GM12878 (cell line): ENCODE data around the gene FERMT1. TPM values are rescaled to one million over a fixed set of nuclear protein-coding genes. Genes with fewer than 3 reads are reported as not detected.

ENCODE experiments used
- ATAC-seq: fragments of 200-7000 bp; cut with Tn5 transposase; 3 replicates; pipeline ENCODE4 v1.9.1; 2020; ENCODE audit warnings: mild to moderate bottlenecking, moderate library complexity
- BruUV-seq: library from RNA; stranded (reverse); fragments of 400-500 nt; replicated peaks from 2 replicates; lab custom pipeline; 2021; lab: Mats Ljungman, UMichigan
- CTCF ChIA-PET: fragments of 300-600 bp; sonication (Branson Sonifier 250); formaldehyde crosslinking; extraction: SDS; loops from one replicate; lab custom pipeline; 2021; ENCODE audit warnings: inconsistent platforms; lab: Yijun Ruan, JAX
- POLR2A ChIA-PET: fragments of 350-600 bp; formaldehyde crosslinking; extraction: SDS; loops from one replicate; lab custom pipeline; 2021; ENCODE audit warnings: inconsistent platforms; lab: Charles Lee
- RAD21 ChIA-PET: fragments of 300-600 bp; sonication (Branson Sonifier 250); formaldehyde crosslinking; loops from one replicate; lab custom pipeline; 2023; ENCODE audit warnings: antibody characterized with exemption; ENCODE audit not compliant: unreplicated experiment; lab: Charles Lee
- SMC1A ChIA-PET: fragments of 300-600 bp; sonication (Branson Sonifier 250); formaldehyde crosslinking; loops from one replicate; lab custom pipeline; 2023; ENCODE audit not compliant: unreplicated experiment, uncharacterized antibody; lab: Charles Lee
- DNase-seq: peaks from one replicate; pipeline ENCODE4 v3.0.0-alpha.2; 2011; ENCODE audit warnings: low read depth, low spot score
- FAIRE-seq: peaks from 3 replicates; lab custom pipeline; 2011; peaks lifted over from hg19 to GRCh38; lab: Jason Lieb, UNC
- H2AFZ ChIP-seq: 2 replicates; pipeline ENCODE4 v1.6.0; 2011; ENCODE audit warnings: low read depth, low read length, control low read depth; ENCODE audit not compliant: control insufficient read depth
- H3K27ac ChIP-seq: 2 replicates; pipeline ENCODE4 v1.5.1; 2011; ENCODE audit warnings: control low read depth; ENCODE audit not compliant: control insufficient read depth, insufficient read depth
- H3K27me3 ChIP-seq, 2 experiments: replicated peaks in 1 of 2; 2 replicates each; pipeline versions ENCODE4 v1.6.0 to v1.6.1; 2011; ENCODE audit warnings: low read length in 1 of 2; ENCODE audit not compliant: control insufficient read depth in 2 of 2, insufficient read depth in 2 of 2
- H3K36me3 ChIP-seq, 2 experiments: 2 replicates each; pipeline ENCODE4 v1.5.1; 2011; ENCODE audit warnings: low read length in 1 of 2; ENCODE audit not compliant: control insufficient read depth in 2 of 2, insufficient read depth in 2 of 2
- H3K4me1 ChIP-seq: 2 replicates; pipeline ENCODE4 v1.6.1; 2011; ENCODE audit warnings: mild to moderate bottlenecking, low read length, moderate library complexity, mixed read lengths; ENCODE audit not compliant: control insufficient read depth, insufficient read depth
- H3K4me2 ChIP-seq: 2 replicates; pipeline ENCODE4 v1.6.0; 2011; ENCODE audit warnings: control low read depth; ENCODE audit not compliant: control insufficient read depth, insufficient read depth
- H3K4me3 ChIP-seq: fragments of 200-600 bp; sonication (generic); 2 replicates; pipeline ENCODE4 v1.5.1; 2016
- H3K79me2 ChIP-seq: 2 replicates; pipeline ENCODE4 v1.6.0; 2011; ENCODE audit warnings: low read length; ENCODE audit not compliant: control insufficient read depth, insufficient read depth
- H3K9ac ChIP-seq: 2 replicates; pipeline ENCODE4 v1.8.0; 2011; ENCODE audit warnings: low read length, control low read depth, mixed read lengths; ENCODE audit not compliant: control insufficient read depth, insufficient read depth
- H3K9me3 ChIP-seq: replicated peaks from 3 replicates; pipeline ENCODE4 v1.5.1; 2011; ENCODE audit warnings: mild to moderate bottlenecking, low read length; ENCODE audit not compliant: control insufficient read depth, insufficient read depth
- H4K20me1 ChIP-seq: 2 replicates; pipeline ENCODE4 v1.6.0; 2011; ENCODE audit not compliant: control insufficient read depth, insufficient read depth
- CEBPB ChIP-seq, 2 experiments: fragments of 150-350 bp in 1 of 2; IDR thresholded peaks; 2 replicates each; pipeline ENCODE4 v1.6.1; 2012 to 2014; ENCODE audit warnings: low read depth in 2 of 2, low read length in 2 of 2, borderline replicate concordance in 1 of 2, inconsistent platforms in 1 of 2
- HSF1 ChIP-seq: fragments of 150-350 bp; IDR thresholded peaks from 2 replicates; pipeline ENCODE4 v1.6.1; 2014; ENCODE audit warnings: mild to moderate bottlenecking, low read depth, low read length
- JUND ChIP-seq: IDR thresholded peaks from 2 replicates; pipeline ENCODE4 v1.6.1; 2012; ENCODE audit warnings: low read depth, mild to moderate bottlenecking, low read length, improper control_type of control experiment, moderate library complexity
- LARP7 ChIP-seq: fragments of 450-650 bp; IDR thresholded peaks from 2 replicates; pipeline ENCODE4 v1.6.1; 2017; ENCODE audit warnings: mild to moderate bottlenecking
- MXI1 ChIP-seq: fragments of 150-350 bp; IDR thresholded peaks from 2 replicates; pipeline ENCODE4 v1.6.1; 2011; ENCODE audit warnings: low read depth, mild to moderate bottlenecking, inconsistent platforms, low read length, improper control_type of control experiment
- TBL1XR1 ChIP-seq: IDR thresholded peaks from 2 replicates; pipeline ENCODE4 v1.6.1; 2012; ENCODE audit warnings: low read depth, low read length, improper control_type of control experiment
- TCF3 ChIP-seq: IDR thresholded peaks from 2 replicates; pipeline ENCODE4 v1.6.1; 2012; ENCODE audit warnings: low read depth, mild to moderate bottlenecking, low read length, borderline replicate concordance; ENCODE audit not compliant: insufficient read depth
- YY1 ChIP-seq: IDR thresholded peaks from 2 replicates; pipeline ENCODE4 v1.6.1; 2011; ENCODE audit warnings: low read depth, mild to moderate bottlenecking, low read length
- ZBTB11 ChIP-seq: fragments of 450-650 bp; formaldehyde crosslinking; IDR thresholded peaks from 2 replicates; pipeline ENCODE4 v1.5.0; 2022; ENCODE audit warnings: mild to moderate bottlenecking, missing genetic modification characterization
- in situ Hi-C: fragments of 300-500 bp; cut with MboI; formaldehyde crosslinking; loops from 9 replicates; pipeline ENCODE4 v1.14.3; 2018; ENCODE audit warnings: mixed read lengths
- intact Hi-C: fragments of 100-400 bp; cut with micrococcal nuclease; formaldehyde crosslinking; loops from one replicate; pipeline ENCODE4 v1.14.2; 2022; ENCODE audit not compliant: unreplicated experiment
- polyA plus RNA-seq, 11 experiments: library from polyadenylated mRNA; depleted of rRNA in 4 of 11; unstranded in 6 of 11; stranded (reverse) in 5 of 11; fragments of >200 nt; fragmentation: Nextera tagmentation in 4 of 11; fragmentation: Illumina TruSeq in 1 of 11; extraction: Ambion mirVana in 4 of 11; extraction: Trizol in 1 of 11; gene quantifications; 1 replicate in 1 of 11; 2 replicates in 10 of 11; pipeline versions ENCODE4 v1.2.1 to v1.2.3, GENCODE V29; 2011 to 2016; ENCODE audit warnings: inconsistent platforms in 2 of 11, missing spikeins in 2 of 11, low read depth in 1 of 11
- total RNA-seq, 4 experiments: library from RNA; depleted of rRNA in 3 of 4; stranded (reverse); fragments of >200 nt in 3 of 4; fragmentation: Illumina TruSeq in 1 of 4; extraction: Trizol in 1 of 4; gene quantifications; 2 replicates each; pipeline versions ENCODE4 v1.2.1 to v1.2.3, GENCODE V29; 2013 to 2021

The FERMT1 gene
- total and polyA plus RNA-seq, 10 of the 15 experiments (the other 5 are each of a cell fraction or from before 2014, with no cell fraction given): 0.04 to 3.1 (median 0.45) TPM

- Histone ChIP-seq H3K9me3 (no peaks in the 10 kb centered on the region), H2AFZ (no peak overlapping the region), H3K79me2 (no peaks in the 10 kb centered on the region), H3K4me3 (no peak overlapping the region), H3K36me3 (no peaks in the 10 kb centered on the region), H3K27ac (no peak overlapping the region), H4K20me1 (no peaks in the 10 kb centered on the region), H3K4me1 (no peaks in the 10 kb centered on the region), H3K27me3 (no peaks in the 10 kb centered on the region), H3K4me2 (no peak overlapping the region), H3K9ac (no peak overlapping the region)
- CTCF ChIA-PET: no interaction called here
- BruUV-seq: no TSS peak
- POLR2A ChIA-PET: no interaction called here
- FAIRE-seq (no peak), ATAC-seq (no peak), DNase-seq (no peak)
- intact Hi-C loops: no loop called here
- TF ChIP-seq TCF3: no peak
- TF ChIP-seq JUND: no peak
- RAD21 ChIA-PET: no interaction called here
- SMC1A ChIA-PET: interaction anchor here (0.5 kb wide), 1 partner anchor 443 kb away, joined by 5 read pairs; no protein-coding TSS in a partner anchor
- in situ Hi-C loops: no loop called here
These were observed 45.4 kb upstream of the FERMT1 start for GRCh38 chr20:6168204-6168603.

GRCh38 chr20:6165346-6165745 is 42.5 kb upstream of the FERMT1 start:
- BruUV-seq: no TSS peak
- Histone ChIP-seq H3K27me3 (no peaks in the 10 kb centered on the region; a peak in 1 of 4 replicates), H2AFZ (no peak overlapping the region), H4K20me1 (no peaks in the 10 kb centered on the region), H3K4me1 (no peaks in the 10 kb centered on the region), H3K9ac (no peak overlapping the region), H3K36me3 (no peaks in the 10 kb centered on the region), H3K9me3 (no peaks in the 10 kb centered on the region), H3K4me2 (no peak overlapping the region), H3K27ac (no peak overlapping the region), H3K4me3 (no peak overlapping the region), H3K79me2 (no peaks in the 10 kb centered on the region)
- in situ Hi-C loops: no loop called here
- FAIRE-seq (no peak), DNase-seq (no peak), ATAC-seq (no peak)
- intact Hi-C loops: no loop called here
- CTCF ChIA-PET: interaction anchor here (0.5 kb wide), 1 partner anchor 330 kb away, joined by 3 read pairs; no protein-coding TSS in a partner anchor
- POLR2A ChIA-PET: no interaction called here
- SMC1A ChIA-PET: no interaction called here
- no peak for TF ChIP-seq MXI1
- no peak for TF ChIP-seq LARP7
- no peak for TF ChIP-seq YY1
- TF ChIP-seq TBL1XR1: no peak
- TF ChIP-seq ZBTB11 (CRISPR knock-in tag): no peak
- TF ChIP-seq HSF1: no peak
- TF ChIP-seq CEBPB (IDR thresholded peaks at IDR 0.05; ENCODE audit: borderline replicate concordance in 1 of 2, low read depth in 2 of 2, low read length in 2 of 2): no peak
- RAD21 ChIA-PET: no interaction called here
